ENCODE measurements around the gene GNG10. TPM values are rescaled to one million over a fixed set of nuclear protein-coding genes. Genes with fewer than 3 reads are reported as not detected.
A peak's percentile ranks its signal among the peaks of the same experiment; 100 is the strongest.

GNG10 gene
- total and polyA plus RNA-seq, 9 of the 15 experiments (the other 6 are each of a cell fraction or from before 2014, with no cell fraction given): 13.1 to 37.8 (median 28.4) TPM

GRCh38 chr9:111661150-111661801, at the start of gene GNG10 (continued):
- TF ChIP-seq YY1 (IDR thresholded peaks at IDR 0.05; ENCODE audit: borderline replicate concordance in 1 of 3, control insufficient read depth in 1 of 3, extremely low read depth in 1 of 3, insufficient read depth in 3 of 3, insufficient read length in 1 of 3, insufficient replicate concordance in 2 of 3, low read depth in 1 of 3, low read length in 2 of 3) (peak in 2 of 3 experiments; percentile 70 to 80), ZNF282 (CRISPR knock-in tag; IDR thresholded peaks at IDR 0.05) (no peak), NFE2L1 (tag; IDR thresholded peaks at IDR 0.05; ENCODE audit: borderline replicate concordance, low read depth) (no peak), KDM1A (IDR thresholded peaks at IDR 0.05) (0 out of 4 replicates have a peak, but pooled peaks of 1 of the 2 experiments have one; percentile 20), SRSF3 (IDR thresholded peaks at IDR 0.05; ENCODE audit: insufficient read depth, low read length) (no peak), TAF9B (IDR thresholded peaks at IDR 0.05; ENCODE audit: partially characterized antibody) (no peak), GABPB2 (CRISPR knock-in tag; conservative IDR thresholded peaks at IDR 0.05) (no peak), FUS (optimal IDR thresholded peaks at IDR 0.05; ENCODE audit: low read depth, low read length) (no peak), GABPB1 (CRISPR knock-in tag; IDR thresholded peaks at IDR 0.05) (peak; percentile 42; the same call in 1 of the 2 replicates), PHF21A (IDR thresholded peaks at IDR 0.05; ENCODE audit: borderline replicate concordance, low read depth) (no peak), HOMEZ (CRISPR knock-in tag; IDR thresholded peaks at IDR 0.05) (no peak), POLR2A (conservative IDR thresholded peaks at IDR 0.05) (peak; percentile 63; the same call in 1 of the 2 replicates), HINFP (tag; conservative IDR thresholded peaks at IDR 0.05; ENCODE audit: low read depth) (no peak), E2F6 (IDR thresholded peaks at IDR 0.05; ENCODE audit: borderline replicate concordance in 1 of 2, extremely low read depth in 1 of 2, insufficient read depth in 1 of 2, insufficient read length in 1 of 2, low read depth in 1 of 2, low read length in 1 of 2, poor library complexity in 1 of 2, severe bottlenecking in 1 of 2) (peak in 1 of 2 experiments; percentile 58), RB1 (IDR thresholded peaks at IDR 0.05; ENCODE audit: low read depth) (no peak; the same call in 1 of the 2 replicates), KLF1 (tag; IDR thresholded peaks at IDR 0.05) (no peak), ZBTB34 (CRISPR knock-in tag; IDR thresholded peaks at IDR 0.05) (no peak), ZFP91 (CRISPR knock-in tag; IDR thresholded peaks at IDR 0.05) (no peak), PHF20 (IDR thresholded peaks at IDR 0.05; ENCODE audit: partially characterized antibody) (no peak), TFAM (CRISPR knock-in tag; conservative IDR thresholded peaks at IDR 0.05) (no peak)

All from K562 (cell line).